Stomach smooth muscle (tissue), 2 donors: Measurements from ENCODE around the gene SPATA32.

ENCODE experiments used
- H3K27ac ChIP-seq: one replicate; pipeline ENCODE4 v1.7.0; 2013; ENCODE audit warnings: mild to moderate bottlenecking, low read length, inconsistent platforms
- H3K27me3 ChIP-seq, 2 donors: one replicate each; pipeline ENCODE4 v1.7.0; 2013; ENCODE audit warnings: low read length in 2 of 2; ENCODE audit not compliant: insufficient read depth in 2 of 2, control insufficient read depth in 1 of 2
- H3K36me3 ChIP-seq, 2 donors: one replicate each; pipeline ENCODE4 v1.7.0; 2013; ENCODE audit warnings: low read length in 2 of 2; ENCODE audit not compliant: control insufficient read depth in 2 of 2, insufficient read depth in 2 of 2
- H3K4me1 ChIP-seq: one replicate; pipeline ENCODE4 v1.7.0; 2013; ENCODE audit warnings: low read length; ENCODE audit not compliant: control insufficient read depth, insufficient read depth
- H3K4me3 ChIP-seq, 2 donors: one replicate each; pipeline ENCODE4 v1.7.0; 2013; ENCODE audit warnings: low read length in 2 of 2
- H3K9ac ChIP-seq, 2 donors: one replicate each; pipeline ENCODE4 v1.7.0; 2013; ENCODE audit warnings: low read length in 2 of 2, mild to moderate bottlenecking in 1 of 2
- H3K9me3 ChIP-seq, 2 donors: one replicate each; pipeline ENCODE4 v1.7.0; 2013; ENCODE audit warnings: low read length in 2 of 2; ENCODE audit not compliant: control insufficient read depth in 2 of 2
- donor health status: healthy.
- donor health status: Pancreatic carcinoma.

The SPATA32 gene

DNA sequence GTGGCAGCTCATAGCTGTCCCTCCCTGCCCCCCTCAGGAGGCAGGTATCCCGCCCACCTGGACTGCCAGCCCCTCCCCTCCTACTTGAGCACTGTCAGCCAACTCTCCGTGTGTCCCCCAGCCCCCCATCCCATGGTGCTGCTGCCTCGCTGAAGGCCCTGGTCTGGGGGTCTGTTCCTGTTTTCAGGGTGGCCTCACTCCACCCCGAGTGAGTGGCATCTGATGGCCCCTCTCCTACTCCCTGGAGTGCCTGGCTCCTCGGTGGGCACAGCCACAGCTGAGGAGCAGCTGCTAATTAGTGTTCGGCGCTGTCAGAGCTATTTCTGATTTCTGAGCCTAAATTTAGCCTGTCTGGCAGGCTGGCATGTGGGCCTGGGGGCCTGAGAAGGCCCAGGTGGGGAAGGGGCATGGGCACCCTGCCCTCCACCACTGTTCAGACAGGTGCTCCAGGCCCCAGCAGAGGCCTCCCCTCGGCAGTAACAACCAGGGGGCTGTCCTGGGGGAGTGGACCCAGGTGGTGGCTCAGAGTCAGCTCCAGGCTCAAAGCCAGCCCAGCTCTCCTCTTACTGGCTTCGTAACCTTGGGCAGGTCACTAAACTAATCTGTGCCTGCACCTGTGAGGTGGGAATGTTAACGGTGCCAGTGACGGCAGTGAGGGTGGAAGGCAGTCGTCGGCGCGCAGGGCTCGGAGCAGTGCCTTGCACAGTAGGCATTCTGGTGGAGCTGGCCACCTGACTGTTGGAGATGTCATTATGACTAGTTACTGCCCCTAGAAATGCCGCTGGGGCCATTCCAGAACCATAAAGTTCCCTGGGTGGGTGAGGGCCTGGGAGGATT lies 33.8 kb downstream of the SPATA32 start:
- H3K27ac ChIP-seq = peak overlapping the region; percentile 55
- peaks cover 0 to 4% of the 10 kb centered on the region in 2 donors for H3K27me3 ChIP-seq
- no peaks in the 10 kb centered on the region for H3K36me3 ChIP-seq
- H3K9ac ChIP-seq = peak overlapping the region in 1 of 2 donors; percentile 49
- no peaks in the 10 kb centered on the region for H3K9me3 ChIP-seq
- H3K4me1 ChIP-seq = peaks cover 44% of the 10 kb centered on the region
- H3K4me3 ChIP-seq = no peak overlapping the region

GRCh38 chr17:45227101-45227925 lies 34.6 kb downstream of the SPATA32 start:
- H3K9me3 ChIP-seq = no peaks in the 10 kb centered on the region
- no peaks in the 10 kb centered on the region for H3K36me3 ChIP-seq
- H3K27ac ChIP-seq = peak overlapping the region; percentile 55
- H3K4me3 ChIP-seq = no peak overlapping the region
- peaks cover 7 to 12% of the 10 kb centered on the region in 2 donors for H3K27me3 ChIP-seq
- peaks cover 44% of the 10 kb centered on the region for H3K4me1 ChIP-seq
- H3K9ac ChIP-seq = no peak overlapping the region

DNA sequence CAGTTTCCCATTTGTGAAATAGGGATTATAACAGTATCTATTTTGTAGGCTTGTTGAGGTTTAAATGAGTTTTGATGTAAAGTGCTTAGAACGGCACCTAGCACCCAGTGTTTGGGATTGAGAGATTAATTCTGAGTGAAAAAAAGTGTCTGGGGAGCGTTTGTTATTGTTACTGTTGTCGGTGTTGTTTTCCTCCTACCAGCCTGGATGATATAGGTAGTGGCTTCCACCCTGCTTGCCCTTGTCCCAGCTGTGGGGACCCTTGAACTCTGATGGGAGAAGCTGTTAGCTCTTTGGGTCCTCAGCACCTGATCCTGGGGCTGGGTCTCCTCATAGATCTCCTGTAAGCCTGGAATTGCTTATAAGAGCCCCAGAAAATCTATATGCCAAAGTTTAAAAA lies 35.3 kb downstream of the SPATA32 start:
- H3K27me3 ChIP-seq = peaks cover 11 to 12% of the 10 kb centered on the region in 2 donors
- no peaks in the 10 kb centered on the region for H3K36me3 ChIP-seq
- no peaks in the 10 kb centered on the region for H3K9me3 ChIP-seq
- H3K4me1 ChIP-seq = peaks cover 44% of the 10 kb centered on the region
- H3K27ac ChIP-seq = peak overlapping the region; percentile 37
- H3K4me3 ChIP-seq = no peak overlapping the region
- H3K9ac ChIP-seq = no peak overlapping the region

GRCh38 chr17:45225964-45226530 lies 35.8 kb downstream of the SPATA32 start:
- H3K36me3 ChIP-seq = no peaks in the 10 kb centered on the region
- peak overlapping the region in 1 of 2 donors; percentile 8 for H3K4me3 ChIP-seq
- no peaks in the 10 kb centered on the region for H3K9me3 ChIP-seq
- H3K4me1 ChIP-seq = peaks cover 42% of the 10 kb centered on the region
- H3K27me3 ChIP-seq = peaks cover 12 to 16% of the 10 kb centered on the region in 2 donors
- H3K9ac ChIP-seq = no peak overlapping the region
- H3K27ac ChIP-seq = peak overlapping the region; percentile 37

DNA sequence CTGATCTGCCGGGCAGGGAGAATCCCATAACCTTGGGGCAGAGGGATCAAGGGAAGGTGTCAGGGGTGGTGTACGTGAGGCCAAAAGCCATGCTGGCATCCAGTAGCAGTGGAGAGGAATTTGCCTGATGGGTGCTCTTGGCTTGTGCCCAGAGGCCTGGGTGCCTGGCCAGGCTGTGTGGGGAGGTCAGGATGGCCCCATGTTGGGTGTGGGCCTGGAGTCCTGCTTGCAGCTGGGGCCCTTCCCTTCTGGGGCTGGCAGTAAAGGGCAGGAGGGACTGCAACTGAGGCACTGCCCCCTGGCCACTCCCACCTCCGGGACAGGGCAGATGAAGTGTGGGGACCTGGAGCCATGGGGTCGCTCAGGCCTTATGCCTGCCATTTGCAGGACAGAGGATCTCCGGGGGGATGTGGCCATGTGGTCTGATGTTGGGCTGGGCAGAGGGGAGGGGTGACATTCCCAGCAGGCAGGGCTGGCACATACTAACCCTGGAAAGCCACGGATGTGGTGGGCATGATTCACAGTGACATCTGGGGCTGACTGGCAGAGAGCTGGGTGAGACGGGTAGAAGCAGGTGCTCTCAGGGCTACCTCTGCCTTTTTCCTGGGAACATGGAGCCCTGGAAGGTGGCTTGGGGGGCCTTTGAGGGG lies 36.7 kb downstream of the SPATA32 start:
- peaks cover 37% of the 10 kb centered on the region for H3K4me1 ChIP-seq
- no peak overlapping the region for H3K9ac ChIP-seq
- H3K27me3 ChIP-seq = peaks cover 11 to 16% of the 10 kb centered on the region in 2 donors
- no peak overlapping the region for H3K4me3 ChIP-seq
- no peaks in the 10 kb centered on the region for H3K9me3 ChIP-seq
- H3K36me3 ChIP-seq = no peaks in the 10 kb centered on the region
- H3K27ac ChIP-seq = no peak overlapping the region

DNA sequence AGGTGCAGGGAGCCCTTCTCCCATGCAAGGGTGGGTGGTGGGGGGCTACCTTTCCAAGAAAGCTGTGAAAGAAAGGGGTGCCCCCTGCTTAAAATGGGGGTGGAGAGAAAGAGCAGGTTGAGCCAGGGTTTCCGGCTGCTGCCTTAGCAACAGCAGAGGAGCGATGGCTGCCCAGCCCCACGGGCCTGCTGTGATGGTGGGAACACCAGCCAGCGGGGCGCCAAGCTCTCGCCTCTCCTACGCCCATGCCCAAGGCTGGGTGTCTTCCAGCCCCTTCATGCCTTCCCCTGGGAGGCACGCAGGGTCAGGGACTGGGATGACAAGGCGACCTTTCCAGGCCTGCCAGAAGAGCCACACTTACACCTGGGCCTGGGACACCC lies 37.2 kb downstream of the SPATA32 start:
- peak overlapping the region in 1 of 2 donors; percentile 15 for H3K4me3 ChIP-seq
- H3K9ac ChIP-seq = no peak overlapping the region
- peaks cover 33% of the 10 kb centered on the region for H3K4me1 ChIP-seq
- H3K27ac ChIP-seq = no peak overlapping the region
- no peaks in the 10 kb centered on the region for H3K36me3 ChIP-seq
- H3K9me3 ChIP-seq = no peaks in the 10 kb centered on the region
- peaks cover 11 to 16% of the 10 kb centered on the region in 2 donors for H3K27me3 ChIP-seq

GRCh38 chr17:45223539-45224528 lies 38.1 kb downstream of the SPATA32 start:
- Histone ChIP-seq H3K4me3 (peak overlapping the region in 1 of 2 donors; percentile 69), H3K27ac (no peak overlapping the region), H3K4me1 (peaks cover 27% of the 10 kb centered on the region), H3K9me3 (no peaks in the 10 kb centered on the region), H3K36me3 (no peaks in the 10 kb centered on the region), H3K9ac (no peak overlapping the region), H3K27me3 (peaks cover 11 to 16% of the 10 kb centered on the region in 2 donors)

- H3K4me1 ChIP-seq = peaks cover 28% of the 10 kb centered on the region
- no peaks in the 10 kb centered on the region for H3K36me3 ChIP-seq
- H3K27me3 ChIP-seq = peaks cover 11 to 16% of the 10 kb centered on the region in 2 donors
- no peak overlapping the region for H3K9ac ChIP-seq
- peak overlapping the region in 1 of 2 donors; percentile 69 for H3K4me3 ChIP-seq
- no peaks in the 10 kb centered on the region for H3K9me3 ChIP-seq
- peak overlapping the region; percentile 18 for H3K27ac ChIP-seq
These were observed 38.8 kb downstream of the SPATA32 start for GRCh38 chr17:45222996-45223538.

- Histone ChIP-seq H3K9me3 (no peaks in the 10 kb centered on the region), H3K4me3 (peak overlapping the region; percentile 40 to 69), H3K9ac (peak overlapping the region in 1 of 2 donors; percentile 32), H3K27ac (peak overlapping the region; percentile 18), H3K4me1 (peaks cover 22% of the 10 kb centered on the region), H3K36me3 (no peaks in the 10 kb centered on the region), H3K27me3 (peaks cover 11 to 16% of the 10 kb centered on the region in 2 donors)
These were observed 39.5 kb downstream of the SPATA32 start for GRCh38 chr17:45222289-45222995.
